CD4-positive, alpha-beta T cell (primary cell): ENCODE measurements around the gene MTX1. TPM values are rescaled to one million over a fixed set of nuclear protein-coding genes. Genes with fewer than 3 reads are reported as not detected.

Experiments
- ATAC-seq: fragments of 200-7000 bp; cut with Tn5 transposase; one replicate; pipeline ENCODE4 v1.10.0; 2022; ENCODE audit warnings: mild to moderate bottlenecking; ENCODE audit not compliant: poor library complexity
- CTCF ChIA-PET: fragments of 350-600 bp; sonication (Branson Sonifier 250); formaldehyde crosslinking; loops from one replicate; lab custom pipeline; 2021; ENCODE audit warnings: antibody characterized with exemption, inconsistent platforms; lab: Charles Lee
- POLR2A ChIA-PET: fragments of 350-600 bp; sonication (Branson Sonifier 250); formaldehyde crosslinking; loops from one replicate; lab custom pipeline; 2021; ENCODE audit warnings: antibody characterized with exemption, inconsistent platforms; lab: Charles Lee
- DNase-seq, 14 experiments: peaks; one replicate each; pipeline ENCODE4 v3.0.0-alpha.2; 2013 to 2020; ENCODE audit warnings: mixed read lengths in 2 of 14
- H3K27ac ChIP-seq, 2 donors: one replicate each; pipeline versions ENCODE4 v1.5.1 to v1.7.0; 2013; ENCODE audit warnings: low read length in 2 of 2, low read depth in 1 of 2, mild to moderate bottlenecking in 1 of 2
- H3K27me3 ChIP-seq, 2 experiments: 1 replicate in 1 of 2; 2 replicates in 1 of 2; pipeline versions ENCODE4 v1.6.1 to v1.7.0; 2013; ENCODE audit warnings: low read length in 2 of 2, control low read depth in 1 of 2, mild to moderate bottlenecking in 1 of 2, moderate library complexity in 1 of 2; ENCODE audit not compliant: insufficient read depth in 2 of 2, control insufficient read depth in 1 of 2
- H3K36me3 ChIP-seq: one replicate; pipeline ENCODE4 v1.6.1; 2013; ENCODE audit warnings: low read length, control low read depth; ENCODE audit not compliant: insufficient read depth
- H3K4me1 ChIP-seq: one replicate; pipeline ENCODE4 v1.6.1; 2013; ENCODE audit warnings: low read length, control low read depth; ENCODE audit not compliant: insufficient read depth
- H3K4me3 ChIP-seq: one replicate; pipeline ENCODE4 v1.5.1; 2013; ENCODE audit warnings: mild to moderate bottlenecking, low read length, moderate library complexity
- H3K9me3 ChIP-seq, 2 experiments: 1 replicate in 1 of 2; 2 replicates in 1 of 2; pipeline versions ENCODE4 v1.6.1 to v1.7.0; 2013; ENCODE audit warnings: low read length in 2 of 2, mild to moderate bottlenecking in 2 of 2, control low read depth in 1 of 2, moderate library complexity in 1 of 2; ENCODE audit not compliant: control insufficient read depth in 1 of 2, insufficient read depth in 1 of 2
- H3K27ac Mint-ChIP-seq: one replicate; pipeline ENCODE4 v1.8.0; 2020; ENCODE audit warnings: mixed read lengths
- H3K27me3 Mint-ChIP-seq: one replicate; pipeline ENCODE4 v1.8.0; 2021; ENCODE audit warnings: mixed read lengths
- H3K36me3 Mint-ChIP-seq: one replicate; pipeline ENCODE4 v1.8.0; 2021; ENCODE audit warnings: low read depth, mixed read lengths
- H3K4me1 Mint-ChIP-seq: one replicate; pipeline ENCODE4 v1.8.0; 2021; ENCODE audit warnings: low read depth, mixed read lengths
- H3K4me3 Mint-ChIP-seq: one replicate; pipeline ENCODE4 v1.8.0; 2020; ENCODE audit warnings: mild to moderate bottlenecking, mixed read lengths
- H3K9me3 Mint-ChIP-seq: one replicate; pipeline ENCODE4 v1.8.0; 2020; ENCODE audit warnings: mixed read lengths
- CTCF ChIP-seq: fragments of 200-600 bp; IDR thresholded peaks from one replicate; pipeline ENCODE4 v1.8.0; 2022; ENCODE audit warnings: antibody characterized with exemption, mild to moderate bottlenecking
- intact Hi-C, 2 experiments: fragments of 100-400 bp; cut with DNase I in 1 of 2; cut with micrococcal nuclease in 1 of 2; formaldehyde crosslinking; loops; one replicate each; pipeline versions ENCODE4 v1.15.1 to v1.9.0; 2023 to 2025; cut with DNase I, micrococcal nuclease
- total RNA-seq, 174 experiments: library from RNA in 2 of 174; stranded (reverse) in 2 of 174; gene quantifications; one replicate each; pipeline ENCODE4 v1.2.3 and lab custom pipeline; 2021 to 2026

MTX1 gene
- total RNA-seq, 2 experiments from 2014 or later: 19.9 to 20.7 TPM

GRCh38 chr1:155185783-155186066 is 22.8 kb upstream of the MTX1 start:
- no peak for DNase-seq
- Mint-ChIP-seq H3K36me3 (peaks cover 8% of the 10 kb centered on the region), H3K4me3 (no peak overlapping the region), H3K27ac (no peak overlapping the region), H3K4me1 (peaks cover 6% of the 10 kb centered on the region), H3K27me3 (no peaks in the 10 kb centered on the region), H3K9me3 (no peaks in the 10 kb centered on the region)
- Histone ChIP-seq H3K27me3 (no peaks in the 10 kb centered on the region), H3K9me3 (no peaks in the 10 kb centered on the region), H3K4me3 (no peak overlapping the region), H3K4me1 (no peaks in the 10 kb centered on the region), H3K36me3 (peaks cover 18% of the 10 kb centered on the region), H3K27ac (no peak overlapping the region)
- ChIA-PET CTCF (no interaction called here), POLR2A (no interaction called here)
- intact Hi-C loops: no loop called here
- no peak for ATAC-seq
- no peak for TF ChIP-seq CTCF

GRCh38 chr1:155186067-155186793 is 22.3 kb upstream of the MTX1 start:
- Histone ChIP-seq H3K27ac (no peak overlapping the region), H3K36me3 (peaks cover 17% of the 10 kb centered on the region), H3K4me3 (no peak overlapping the region), H3K9me3 (no peaks in the 10 kb centered on the region), H3K27me3 (no peaks in the 10 kb centered on the region), H3K4me1 (no peaks in the 10 kb centered on the region)
- no peaks in the 10 kb centered on the region for H3K27me3 Mint-ChIP-seq
- no peak overlapping the region for H3K27ac Mint-ChIP-seq
- no peak overlapping the region for H3K4me3 Mint-ChIP-seq
- H3K36me3 Mint-ChIP-seq: peaks cover 8% of the 10 kb centered on the region
- intact Hi-C loops: no loop called here
- H3K9me3 Mint-ChIP-seq: no peaks in the 10 kb centered on the region
- CTCF ChIA-PET: interaction anchor here (0.6 kb wide), 1 partner anchor 192 kb away, joined by 4 read pairs; no protein-coding TSS in a partner anchor
- no peak for ATAC-seq
- POLR2A ChIA-PET: no interaction called here
- peaks cover 6% of the 10 kb centered on the region for H3K4me1 Mint-ChIP-seq
- no peak for TF ChIP-seq CTCF
- no peak for DNase-seq

GRCh38 chr1:155186794-155187455 is 21.6 kb upstream of the MTX1 start:
- intact Hi-C loops: no loop called here
- no peak overlapping the region for H3K27ac ChIP-seq
- ChIA-PET CTCF (interaction anchor here (0.6 kb wide), 1 partner anchor 191 kb away, joined by 4 read pairs; no protein-coding TSS in a partner anchor), POLR2A (no interaction called here)
- Mint-ChIP-seq H3K4me1 (peaks cover 6% of the 10 kb centered on the region), H3K36me3 (peaks cover 8% of the 10 kb centered on the region), H3K27me3 (no peaks in the 10 kb centered on the region), H3K9me3 (no peaks in the 10 kb centered on the region), H3K4me3 (peak overlapping the region; percentile 11), H3K27ac (no peak overlapping the region)
- peaks cover 11% of the 10 kb centered on the region for H3K36me3 ChIP-seq
- DNase-seq: no peak
- no peak for ATAC-seq
- H3K4me1 ChIP-seq: peaks cover 2% of the 10 kb centered on the region
- no peaks in the 10 kb centered on the region for H3K27me3 ChIP-seq
- TF ChIP-seq CTCF: no peak
- no peak overlapping the region for H3K4me3 ChIP-seq
- no peaks in the 10 kb centered on the region for H3K9me3 ChIP-seq
